Renal cortex interstitium (tissue), 11 donors: ENCODE measurements around the gene PAX5. TPM values are rescaled to one million over a fixed set of nuclear protein-coding genes. Genes with fewer than 3 reads are reported as not detected.

Experiments used
- DNase-seq, 11 donors: peaks; one replicate each; pipeline ENCODE4 v3.0.0-alpha.2; 2013; ENCODE audit warnings: low read depth in 9 of 11, low spot score in 4 of 11; ENCODE audit errors: extremely low read depth in 1 of 11
- polyA plus RNA-seq, 3 donors: library from polyadenylated mRNA; unstranded; fragments of 120-200 nt; gene quantifications; one replicate each; pipeline ENCODE4 v1.2.1, GENCODE V29; 2013; ENCODE audit not compliant: insufficient read length in 3 of 3

Gene PAX5
- polyA plus RNA-seq, 3 donors, result 0.09 to 0.22 (median 0.17) TPM

GRCh38 chr9:36970007-36970888 is 63.8 kb downstream of the PAX5 start:
- DNase-seq, result no peak

- no peak for DNase-seq
Measured at GRCh38 chr9:36969216-36969771, 64.8 kb downstream of the PAX5 start.

- DNase-seq, result no peak
Measured at GRCh38 chr9:36968574-36969215, 65.4 kb downstream of the PAX5 start.

- DNase-seq, result no peak
Measured at GRCh38 chr9:36967997-36968396, 66.1 kb downstream of the PAX5 start.

- DNase-seq, result no peak
Measured at GRCh38 chr9:36966371-36967097, 67.5 kb downstream of the PAX5 start.

- DNase-seq, result no peak
Measured at GRCh38 chr9:36964791-36965190, 69.3 kb downstream of the PAX5 start.

GRCh38 chr9:36963346-36963745 is 70.7 kb downstream of the PAX5 start:
- no peak for DNase-seq

GRCh38 chr9:36962691-36963090 is 71.4 kb downstream of the PAX5 start:
- DNase-seq, result no peak

- peak in 10 of 11 donors; percentile 9 to 51 (median 38) for DNase-seq
Measured at GRCh38 chr9:36961561-36962325, 72.3 kb downstream of the PAX5 start.

- DNase-seq, result no peak
Measured at GRCh38 chr9:36961051-36961450, 73.0 kb downstream of the PAX5 start.

- DNase-seq, result no peak
Measured at GRCh38 chr9:36960575-36960955, 73.5 kb downstream of the PAX5 start.

GRCh38 chr9:36959681-36960574 is 74.1 kb downstream of the PAX5 start:
- DNase-seq, result no peak

GRCh38 chr9:36956908-36957307 is 77.2 kb downstream of the PAX5 start:
- DNase-seq, result no peak

GRCh38 chr9:36950389-36950788 is 83.7 kb downstream of the PAX5 start:
- no peak for DNase-seq

GRCh38 chr9:36949466-36949865 is 84.6 kb downstream of the PAX5 start:
- DNase-seq, result no peak

- no peak for DNase-seq
Measured at GRCh38 chr9:36948051-36948450, 86.0 kb downstream of the PAX5 start.

GRCh38 chr9:36946653-36947052 is 87.4 kb downstream of the PAX5 start:
- DNase-seq, result no peak

GRCh38 chr9:36945999-36946398 is 88.1 kb downstream of the PAX5 start:
- no peak for DNase-seq
